ENCODE results near the gene HP. TPM values are rescaled to one million over a fixed set of nuclear protein-coding genes. Genes with fewer than 3 reads are reported as not detected.
A peak's percentile ranks its signal among the peaks of the same experiment; 100 is the strongest.
"Not testable (repeated sequence)": the region's sequence is repeated elsewhere in the genome, so short reads cannot be mapped to it uniquely, and the experiment has no call there.

Gene HP
- not detected for polyA plus RNA-seq (2013, experiment 1 of 2; ENCODE audit: insufficient read length)
- polyA plus RNA-seq (2013, experiment 2 of 2; ENCODE audit: insufficient read length) = not detected

DNA sequence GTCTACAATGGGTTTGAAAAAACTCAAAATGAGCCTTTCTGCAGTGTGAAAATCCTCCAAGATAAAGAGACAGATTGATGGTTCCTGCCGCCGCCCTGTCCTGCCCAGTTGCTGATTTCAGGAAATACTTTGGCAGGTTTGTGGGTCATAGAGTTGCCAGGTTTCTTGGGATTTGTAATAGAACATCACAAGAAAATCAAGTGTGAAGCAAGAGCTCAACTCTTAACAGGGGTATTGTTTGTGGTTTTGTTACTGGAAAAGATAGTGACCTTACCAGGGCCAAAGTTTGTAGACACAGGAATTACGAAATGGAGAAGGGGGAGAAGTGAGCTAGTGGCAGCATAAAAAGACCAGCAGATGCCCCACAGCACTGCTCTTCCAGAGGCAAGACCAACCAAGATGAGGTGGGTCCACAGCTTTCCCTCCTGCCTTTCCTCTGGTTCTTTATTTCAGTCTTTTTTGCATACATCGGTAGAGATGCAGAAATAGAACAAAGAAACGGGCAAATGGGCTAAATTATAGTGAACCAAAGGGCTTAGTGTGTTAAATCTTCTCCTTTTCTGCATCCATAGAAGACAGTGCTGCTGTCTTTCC is at the start of gene HP:
HP (plus strand) TSS at position 252 of the 594 bp plus-strand sequence; CDS start at position 400, 148 bp downstream.
- DNase-seq = not testable (repeated sequence)

DNA sequence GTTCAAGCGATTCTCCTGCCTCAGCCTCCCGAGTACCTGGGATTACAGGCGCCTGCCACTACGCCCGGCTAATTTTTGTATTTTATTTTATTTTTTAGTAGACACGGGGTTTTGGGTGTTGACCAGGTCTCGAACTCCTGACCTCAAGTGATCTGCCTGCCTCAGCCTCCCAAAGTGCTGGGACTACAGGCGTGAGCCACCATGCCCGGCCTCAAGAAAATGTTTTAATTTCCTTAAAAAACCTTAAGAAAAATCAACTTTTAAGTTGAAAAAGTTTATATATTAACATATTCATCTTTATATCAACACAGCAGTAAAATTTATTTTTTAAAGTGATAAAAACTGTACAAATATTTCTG is 46.3 kb upstream of the HP start:
- DNase-seq = not testable (repeated sequence)

DNA sequence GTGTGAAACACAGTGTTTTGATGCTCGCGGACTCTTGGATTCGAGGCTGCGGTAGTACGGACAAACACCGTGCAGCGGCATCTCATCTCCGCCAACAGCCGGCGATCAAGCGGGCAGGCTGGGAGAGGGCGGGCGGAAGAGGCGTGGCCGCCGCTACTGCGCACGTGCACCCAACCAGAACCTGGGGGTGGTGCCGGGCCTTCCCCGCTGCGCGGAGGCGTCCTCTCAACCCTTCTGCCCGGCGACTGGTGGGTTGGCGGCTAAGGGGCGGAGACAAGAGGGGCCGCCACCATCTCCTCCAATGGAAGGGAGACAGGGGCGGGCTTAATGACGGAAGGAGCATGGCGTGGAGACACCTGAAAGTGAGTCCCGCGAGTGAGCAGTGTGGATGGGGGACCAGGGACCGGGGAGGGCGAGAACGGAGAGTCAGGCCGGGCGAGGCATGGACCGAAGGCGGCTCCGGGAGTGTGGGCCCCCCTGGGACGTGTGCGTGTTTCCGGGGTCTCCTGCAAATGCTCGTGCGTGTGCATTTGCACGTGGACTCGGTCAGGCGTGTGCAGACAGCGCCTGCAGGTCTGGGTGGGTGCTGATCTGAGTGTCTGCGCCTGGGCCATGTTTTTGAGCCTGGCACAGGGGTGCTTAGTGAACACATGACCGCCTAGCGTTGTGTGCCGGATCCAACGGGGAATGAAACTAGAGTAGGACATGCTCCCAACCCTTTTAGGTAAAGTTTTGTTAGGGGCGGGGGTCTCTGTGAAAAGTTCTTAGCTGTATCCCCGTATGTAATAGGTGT is 45.7 kb upstream of the HP start, which contains the start of gene DHODH:
DHODH (plus strand) TSS at position 321 of the 793 bp plus-strand sequence; CDS start at position 342, 21 bp downstream.
- peak; percentile 98 for DNase-seq

- DNase-seq = no peak
These were observed 44.5 kb upstream of the HP start for GRCh38 chr16:72009779-72010178.

- DNase-seq = no peak
These were observed 41.7 kb upstream of the HP start for GRCh38 chr16:72012607-72013006.

DNA sequence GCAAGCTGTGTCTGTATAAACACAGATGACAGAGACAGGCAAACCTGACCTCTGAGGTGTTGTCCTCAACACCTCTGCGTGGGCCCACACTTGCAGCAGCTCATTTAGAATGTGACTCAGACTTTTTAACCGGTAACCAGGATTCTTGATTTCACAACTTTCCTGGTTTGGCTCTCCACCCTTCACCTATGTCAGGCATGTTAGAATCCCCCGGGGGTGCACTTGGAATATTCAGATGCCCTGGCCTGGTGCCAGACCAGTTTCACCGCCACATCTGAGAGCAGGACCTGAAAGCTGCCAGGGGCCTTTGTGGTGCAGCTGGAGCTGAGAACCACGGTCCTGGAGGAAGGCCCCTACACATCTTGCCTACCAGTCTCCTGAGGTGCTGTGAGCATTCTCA is 40.9 kb upstream of the HP start:
- peak; percentile 10 for DNase-seq

GRCh38 chr16:72013888-72014581 is 40.3 kb upstream of the HP start:
- no peak for DNase-seq

DNA sequence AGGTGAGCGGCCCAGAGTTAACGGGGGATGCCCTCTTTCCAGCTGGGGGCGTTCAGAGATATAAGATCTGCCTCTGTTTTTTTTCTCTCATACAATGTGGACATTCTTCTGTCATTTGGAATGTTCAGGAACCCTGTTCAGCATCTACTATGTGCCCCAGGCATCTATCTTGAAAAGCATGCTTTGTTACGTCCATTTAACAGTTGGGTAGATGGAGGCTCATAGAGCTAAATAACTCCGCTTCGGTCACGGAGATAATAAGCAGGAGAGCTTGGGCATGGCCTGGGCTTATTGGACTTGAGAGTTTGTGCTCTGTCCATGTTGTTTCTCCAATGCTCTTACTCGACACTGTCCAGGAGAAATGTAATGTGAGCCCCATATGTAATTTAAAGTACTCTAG is 39.6 kb upstream of the HP start:
- DNase-seq = no peak

- no peak for DNase-seq
These were observed 39.2 kb upstream of the HP start for GRCh38 chr16:72015124-72015523.

DNA sequence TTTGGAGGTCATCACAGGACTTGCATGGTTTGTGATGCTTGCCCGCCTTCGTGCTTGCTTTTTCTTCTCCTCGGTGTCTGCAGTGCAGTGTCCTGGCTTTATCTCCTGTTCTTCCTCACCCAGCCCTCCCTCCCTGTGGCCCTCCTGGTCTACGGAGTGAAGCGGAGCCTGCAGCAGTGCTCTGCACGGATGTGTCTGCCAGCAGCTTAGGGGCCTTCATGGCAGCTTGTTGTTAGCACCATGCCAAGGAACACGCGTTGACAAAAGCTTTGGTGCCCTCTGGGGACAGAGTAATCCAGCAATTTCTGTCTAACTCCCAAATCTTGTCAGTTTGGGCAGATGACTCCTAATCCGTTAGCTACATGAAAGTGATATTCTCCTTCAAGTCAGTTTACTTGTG is 35.8 kb upstream of the HP start:
- DNase-seq = no peak

DNA sequence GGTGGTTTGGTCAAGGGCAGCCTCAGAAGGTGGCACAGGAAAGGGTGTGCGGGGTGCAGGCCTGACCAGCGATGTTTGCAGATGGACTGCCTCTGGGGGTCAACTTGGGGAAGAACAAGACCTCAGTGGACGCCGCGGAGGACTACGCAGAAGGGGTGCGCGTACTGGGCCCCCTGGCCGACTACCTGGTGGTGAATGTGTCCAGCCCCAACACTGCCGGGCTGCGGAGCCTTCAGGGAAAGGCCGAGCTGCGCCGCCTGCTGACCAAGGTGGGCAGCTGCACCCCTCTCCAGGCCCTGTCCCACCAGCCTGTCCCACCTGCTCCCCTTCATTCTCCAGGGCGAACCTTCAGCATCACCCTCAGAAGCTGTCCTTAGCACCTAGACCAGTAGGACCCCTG is 33.3 kb upstream of the HP start:
- DNase-seq = no peak

DNA sequence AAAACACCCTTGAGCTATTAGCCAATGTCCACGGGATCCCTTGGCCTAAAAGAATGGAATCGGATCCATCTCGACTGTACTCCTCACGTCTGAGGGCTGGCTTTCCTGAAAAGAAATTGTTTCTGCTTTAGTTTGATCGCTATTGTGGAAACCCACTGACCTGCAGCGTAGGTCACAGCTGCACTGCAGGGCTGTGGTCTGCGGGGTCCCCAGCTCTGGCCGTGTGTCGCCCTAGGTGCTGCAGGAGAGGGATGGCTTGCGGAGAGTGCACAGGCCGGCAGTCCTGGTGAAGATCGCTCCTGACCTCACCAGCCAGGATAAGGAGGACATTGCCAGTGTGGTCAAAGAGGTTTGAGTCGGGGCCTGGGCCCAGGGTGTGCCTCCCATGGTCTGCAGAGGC is 32.2 kb upstream of the HP start:
- DNase-seq = no peak

DNA sequence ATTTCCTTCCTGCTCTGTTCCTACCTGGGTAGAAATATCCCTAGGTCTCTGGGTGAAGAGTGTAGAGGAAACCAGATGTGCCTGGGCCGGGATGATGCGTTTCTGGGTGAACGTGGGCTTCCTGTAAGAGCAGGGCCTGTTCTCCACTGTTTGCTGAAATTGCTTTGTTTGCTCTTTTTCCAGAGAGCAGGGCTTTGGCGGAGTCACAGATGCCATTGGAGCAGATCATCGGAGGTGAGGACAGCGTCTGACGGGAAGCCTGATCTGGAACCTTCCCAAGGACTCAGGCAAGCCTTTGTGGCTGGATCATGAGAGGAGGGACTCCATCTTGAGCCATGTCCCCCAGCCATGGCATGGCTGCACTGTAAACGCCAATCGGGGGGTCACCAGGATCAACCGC is 30.3 kb upstream of the HP start:
- DNase-seq = no peak

DNA sequence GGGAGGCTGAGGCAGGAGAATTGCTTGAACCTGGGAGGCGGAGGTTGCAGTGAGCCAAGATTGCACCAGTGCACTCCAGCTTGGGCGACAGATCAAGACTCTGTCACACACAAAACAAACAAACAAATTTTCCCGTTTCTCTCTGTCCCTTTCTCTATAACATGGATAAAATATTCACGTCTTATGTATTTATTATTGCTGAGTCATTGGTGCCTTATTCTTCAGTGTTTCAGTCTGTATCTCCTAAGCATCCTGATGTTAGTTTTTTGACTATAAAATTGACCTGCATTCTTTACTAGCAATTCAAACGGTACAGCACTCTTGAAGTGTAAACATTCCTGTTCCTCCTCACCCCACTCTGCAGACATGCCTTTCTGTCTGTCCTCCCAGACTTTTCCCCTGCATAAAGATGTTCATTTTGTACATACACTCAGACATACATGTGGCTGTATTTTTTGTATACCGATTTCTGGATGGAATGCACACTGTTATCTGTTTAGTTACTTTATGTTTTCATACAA is 29.4 kb upstream of the HP start:
- no peak for DNase-seq

GRCh38 chr16:72025404-72026114 is 28.7 kb upstream of the HP start:
- no peak for DNase-seq

DNA sequence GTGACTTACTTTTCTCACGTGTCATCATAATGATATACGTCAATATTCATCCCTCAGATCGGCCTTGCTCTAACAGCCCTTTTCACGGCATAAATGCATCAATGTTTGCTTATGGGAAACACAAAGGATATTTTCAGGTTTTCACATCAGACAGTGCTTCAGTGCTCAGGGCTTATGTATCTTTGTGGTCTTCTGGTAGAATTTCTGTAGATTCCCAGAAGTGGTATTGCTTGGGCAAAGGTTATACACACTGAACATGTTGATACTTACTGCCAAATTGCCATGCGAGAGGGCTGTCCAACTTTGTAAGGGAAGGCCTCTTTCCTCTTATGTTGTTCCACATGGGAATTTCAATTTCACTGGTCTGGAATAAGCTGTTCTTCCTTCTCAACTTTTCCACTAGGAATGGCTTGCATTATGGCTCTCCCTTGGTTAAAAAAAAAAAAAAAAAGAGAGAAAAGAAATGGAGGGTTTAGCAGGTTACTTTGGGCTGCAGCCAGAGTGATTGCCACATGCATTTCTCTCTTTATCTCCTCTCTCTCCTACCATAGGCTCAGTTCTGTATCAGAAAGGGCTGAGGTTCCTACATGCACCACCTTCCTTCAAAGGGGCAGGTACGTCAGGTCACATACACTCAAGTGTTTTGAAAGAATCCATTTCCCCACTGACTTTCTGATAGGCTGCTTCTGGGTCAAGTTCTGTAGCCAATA is 26.5 kb upstream of the HP start:
- no peak for DNase-seq

DNA sequence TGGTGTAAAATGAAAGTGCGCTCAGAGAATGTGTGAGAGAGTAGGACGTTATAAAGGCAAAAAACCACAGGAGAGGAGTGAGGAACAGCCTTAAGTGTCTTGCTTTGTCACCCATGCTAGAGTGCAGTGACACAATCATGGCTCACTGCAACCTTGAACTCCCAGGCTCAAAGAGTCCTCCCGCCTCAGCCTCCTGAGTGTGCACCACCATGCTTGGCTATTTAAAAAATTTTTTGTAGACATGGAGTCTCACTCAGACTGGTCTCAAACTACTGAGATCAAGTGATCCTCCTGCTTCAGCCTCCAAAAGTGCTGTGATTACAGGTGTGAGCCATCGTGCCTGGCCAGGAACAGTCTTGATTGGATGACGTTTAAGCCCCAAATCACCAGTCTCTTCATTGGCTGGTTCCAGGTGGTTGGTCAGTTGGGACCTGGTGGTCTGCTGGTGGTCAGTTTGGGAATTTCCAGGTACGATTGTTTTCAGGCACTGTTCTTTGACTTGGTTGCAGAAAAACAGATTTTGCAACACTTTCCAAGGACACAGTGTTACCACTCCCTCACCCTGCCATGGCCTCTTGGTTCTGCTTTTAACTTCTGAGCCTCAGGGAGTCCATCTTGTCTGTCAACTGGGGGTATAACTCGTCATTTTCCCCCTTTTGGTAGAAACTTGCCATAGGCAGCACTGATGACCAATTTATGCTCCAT is 24.6 kb upstream of the HP start:
- DNase-seq = no peak

GRCh38 chr16:72033437-72033836 is 20.9 kb upstream of the HP start:
- DNase-seq = no peak

- no peak for DNase-seq
These were observed 18.2 kb upstream of the HP start for GRCh38 chr16:72036098-72036497.

DNA sequence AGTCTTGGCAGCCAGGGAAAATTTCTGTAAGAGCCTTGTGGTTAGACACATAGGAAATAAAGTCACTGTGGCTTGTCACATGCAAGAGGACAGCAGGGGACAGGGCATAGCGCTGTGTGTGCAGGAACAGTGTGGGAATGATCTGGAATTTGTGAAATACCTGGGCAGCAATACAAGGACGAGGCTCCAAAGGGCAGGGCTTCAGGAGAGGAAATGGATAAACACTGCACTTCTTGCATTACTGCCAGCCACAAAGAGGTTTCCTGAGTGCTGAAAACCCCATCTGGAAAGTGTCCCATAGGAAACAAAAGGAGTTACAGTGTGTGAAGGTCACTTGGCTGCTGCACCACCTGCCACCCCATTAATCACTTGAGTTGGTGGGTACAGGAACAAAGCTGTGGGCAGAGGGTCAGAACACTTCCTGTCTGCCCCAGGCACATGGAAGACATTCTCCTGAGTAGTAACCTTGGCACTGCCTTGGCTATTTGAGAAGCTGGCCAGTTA is 12.1 kb upstream of the HP start:
- no peak for DNase-seq

DNA sequence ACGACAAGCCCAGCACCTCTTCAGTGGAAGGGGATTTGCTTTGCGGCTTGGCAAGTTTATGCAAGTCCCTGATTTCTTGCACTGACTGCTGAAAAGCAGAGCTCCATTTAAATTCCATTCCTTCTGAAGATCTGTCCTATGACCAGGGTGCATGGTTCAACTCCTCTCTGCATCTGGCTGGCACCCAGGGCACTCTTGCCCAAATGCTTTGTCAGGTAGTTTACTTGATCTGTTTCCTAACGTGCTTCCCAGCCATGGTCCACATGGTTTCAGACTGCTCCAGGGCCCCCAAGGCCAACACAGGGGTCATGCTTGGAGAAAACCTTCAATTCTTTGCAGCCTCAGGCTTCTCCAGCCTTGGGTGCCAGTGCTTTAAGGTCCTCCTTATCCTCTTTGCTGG is 11.2 kb upstream of the HP start:
- no peak for DNase-seq
